NCI-H82 (cell line): ENCODE results near the gene KIFC3.
A peak's percentile ranks its signal among the peaks of the same experiment; 100 is the strongest.
"Not testable (repeated sequence)": the region's sequence is repeated elsewhere in the genome, so short reads cannot be mapped to it uniquely, and the experiment has no call there.

ENCODE experiments used
- DNase-seq: peaks from one replicate; lab custom pipeline; 2025; lab: John Stamatoyannopoulos, UW

The KIFC3 gene

GRCh38 chr16:57786632-57787518 is 15.4 kb downstream of the KIFC3 start:
- no peak for DNase-seq

- DNase-seq: no peak
These were observed 16.4 kb downstream of the KIFC3 start for GRCh38 chr16:57785924-57786323.

- DNase-seq: no peak
These were observed 16.9 kb downstream of the KIFC3 start for GRCh38 chr16:57785385-57785784.

- no peak for DNase-seq
These were observed 18.0 kb downstream of the KIFC3 start for GRCh38 chr16:57784334-57784733.

GRCh38 chr16:57783883-57784282 is 18.4 kb downstream of the KIFC3 start:
- DNase-seq: no peak

- DNase-seq: no peak
These were observed 19.2 kb downstream of the KIFC3 start for GRCh38 chr16:57783116-57783515.

- DNase-seq: not testable (repeated sequence)
These were observed 19.7 kb downstream of the KIFC3 start for GRCh38 chr16:57782607-57783055.

GRCh38 chr16:57781741-57782606 is 20.3 kb downstream of the KIFC3 start:
- no peak for DNase-seq

- no peak for DNase-seq
These were observed 20.9 kb downstream of the KIFC3 start for GRCh38 chr16:57781349-57781740.

GRCh38 chr16:57779836-57780235 is 22.5 kb downstream of the KIFC3 start:
- not testable (repeated sequence) for DNase-seq

- no peak for DNase-seq
These were observed 23.6 kb downstream of the KIFC3 start for GRCh38 chr16:57778658-57779057.

- peak; percentile 44 for DNase-seq
These were observed 26.4 kb downstream of the KIFC3 start for GRCh38 chr16:57775661-57776469.

GRCh38 chr16:57774705-57775285 is 27.5 kb downstream of the KIFC3 start:
- DNase-seq: no peak

- no peak for DNase-seq
These were observed 28.5 kb downstream of the KIFC3 start for GRCh38 chr16:57773655-57774295.

- DNase-seq: no peak
These were observed 29.3 kb downstream of the KIFC3 start for GRCh38 chr16:57773019-57773418.

- DNase-seq: no peak
These were observed 31.0 kb downstream of the KIFC3 start for GRCh38 chr16:57771141-57771785.

- no peak for DNase-seq
These were observed 31.9 kb downstream of the KIFC3 start for GRCh38 chr16:57770361-57770760.

- no peak for DNase-seq
These were observed 32.6 kb downstream of the KIFC3 start for GRCh38 chr16:57769541-57770145.

GRCh38 chr16:57766714-57767348 is 35.5 kb downstream of the KIFC3 start:
- DNase-seq: no peak
